Upper lobe of left lung (tissue), 4 donors: Measurements from ENCODE around the gene KIAA1958.

ENCODE experiments used
- EP300 ChIP-seq, 4 donors: sonication (generic); formaldehyde crosslinking; IDR thresholded peaks; one replicate each; pipeline ENCODE4 v1.5.1; 2017; ENCODE audit warnings: antibody characterized with exemption in 4 of 4, control low read depth in 2 of 4
- POLR2A ChIP-seq, 4 donors: fragments of 450-650 bp; IDR thresholded peaks; one replicate each; pipeline ENCODE4 v1.5.1; 2016 to 2017; ENCODE audit warnings: antibody characterized with exemption in 4 of 4, mild to moderate bottlenecking in 2 of 4
- POLR2AphosphoS5 ChIP-seq, 2 donors: sonication (generic); formaldehyde crosslinking; IDR thresholded peaks; one replicate each; pipeline ENCODE4 v1.5.1; 2017; ENCODE audit warnings: antibody characterized with exemption in 2 of 2
- TF ChIP-seq, protein P1 (sequence below), 6 experiments: fragments of 450-650 bp in 4 of 6; fragments of 200-600 bp in 2 of 6; sonication (generic) in 2 of 6; IDR thresholded peaks; one replicate each; pipeline ENCODE4 v1.5.1; 2016 to 2019; ENCODE audit warnings: antibody characterized with exemption in 6 of 6

DNA sequence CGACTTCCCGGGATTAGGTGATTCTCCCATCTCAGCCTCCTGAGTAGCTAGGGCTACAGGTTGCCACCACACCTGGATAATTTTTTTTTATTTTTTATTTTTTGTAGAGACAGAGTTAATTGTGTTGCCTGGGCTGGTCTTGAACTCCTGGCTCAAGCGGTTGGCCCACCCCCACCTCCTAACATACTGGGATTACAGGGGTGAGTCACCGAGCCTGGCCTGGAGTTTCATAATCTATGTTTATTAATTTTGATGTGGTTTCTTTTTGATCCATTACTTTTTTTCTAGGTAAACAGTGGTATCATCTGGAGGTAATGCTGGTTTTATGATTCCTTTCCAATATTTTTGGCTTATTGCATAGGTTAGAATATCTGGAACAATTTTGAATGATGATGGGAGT is 54.2 kb downstream of the KIAA1958 start:
- TF ChIP-seq, protein P1, sequence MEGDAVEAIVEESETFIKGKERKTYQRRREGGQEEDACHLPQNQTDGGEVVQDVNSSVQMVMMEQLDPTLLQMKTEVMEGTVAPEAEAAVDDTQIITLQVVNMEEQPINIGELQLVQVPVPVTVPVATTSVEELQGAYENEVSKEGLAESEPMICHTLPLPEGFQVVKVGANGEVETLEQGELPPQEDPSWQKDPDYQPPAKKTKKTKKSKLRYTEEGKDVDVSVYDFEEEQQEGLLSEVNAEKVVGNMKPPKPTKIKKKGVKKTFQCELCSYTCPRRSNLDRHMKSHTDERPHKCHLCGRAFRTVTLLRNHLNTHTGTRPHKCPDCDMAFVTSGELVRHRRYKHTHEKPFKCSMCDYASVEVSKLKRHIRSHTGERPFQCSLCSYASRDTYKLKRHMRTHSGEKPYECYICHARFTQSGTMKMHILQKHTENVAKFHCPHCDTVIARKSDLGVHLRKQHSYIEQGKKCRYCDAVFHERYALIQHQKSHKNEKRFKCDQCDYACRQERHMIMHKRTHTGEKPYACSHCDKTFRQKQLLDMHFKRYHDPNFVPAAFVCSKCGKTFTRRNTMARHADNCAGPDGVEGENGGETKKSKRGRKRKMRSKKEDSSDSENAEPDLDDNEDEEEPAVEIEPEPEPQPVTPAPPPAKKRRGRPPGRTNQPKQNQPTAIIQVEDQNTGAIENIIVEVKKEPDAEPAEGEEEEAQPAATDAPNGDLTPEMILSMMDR (IDR thresholded peaks at IDR 0.05) = no peak
- TF ChIP-seq EP300 (IDR thresholded peaks at IDR 0.05) (no peak), POLR2A (IDR thresholded peaks at IDR 0.05) (no peak), POLR2AphosphoS5 (IDR thresholded peaks at IDR 0.05) (no peak)
